Hematopoietic multipotent progenitor cell treated with erythropoietin and hydrocortisone succinate and interleukin-3 and kit ligand, for 6 days (in vitro differentiated cells): Measurements from ENCODE around the gene RRM2.

Source experiments
- DNase-seq: peaks from one replicate; pipeline ENCODE4 v3.0.0-alpha.2; 2015

Gene RRM2

GRCh38 chr2:10132996-10133647, 10.6 kb downstream of the RRM2 start:
- peak; percentile 68 for DNase-seq

DNA sequence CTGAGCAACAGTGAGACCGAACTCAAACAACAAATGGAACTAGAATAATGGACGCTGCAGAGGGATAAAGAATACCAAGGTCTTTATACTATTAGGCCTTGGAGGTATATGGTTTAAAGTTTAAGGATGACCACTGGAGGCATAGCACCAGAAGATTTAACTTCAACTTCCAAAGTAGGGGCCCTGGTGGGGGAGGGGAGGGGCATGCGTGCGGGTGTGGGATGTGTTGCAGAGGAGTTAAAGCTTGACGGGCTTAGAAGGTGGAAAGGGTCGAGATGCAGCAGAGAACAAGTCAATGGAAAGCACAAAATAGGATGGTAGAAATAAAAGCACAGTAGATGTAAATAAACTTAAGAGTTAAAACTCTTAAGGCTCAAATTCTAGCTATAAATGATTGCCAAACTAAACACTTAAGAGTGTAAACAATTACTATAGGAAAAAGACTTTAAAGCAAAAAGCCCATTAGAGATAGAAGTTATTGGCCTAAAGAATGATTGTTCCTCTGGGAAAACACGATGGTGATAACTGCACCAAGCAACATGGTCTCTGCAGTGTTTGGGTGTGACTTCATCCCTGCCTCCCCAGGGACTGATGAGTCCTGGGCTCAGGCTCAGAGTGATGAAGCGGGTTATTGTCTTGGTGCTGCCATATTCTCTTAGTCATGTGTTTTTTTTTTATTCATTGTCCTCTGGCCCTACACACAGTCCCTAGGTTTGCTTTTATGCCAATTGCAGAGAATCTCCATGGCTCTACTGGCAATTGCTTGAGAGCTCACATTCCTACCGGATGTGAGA, 13.0 kb downstream of the RRM2 start:
- peak; percentile 18 for DNase-seq

DNA sequence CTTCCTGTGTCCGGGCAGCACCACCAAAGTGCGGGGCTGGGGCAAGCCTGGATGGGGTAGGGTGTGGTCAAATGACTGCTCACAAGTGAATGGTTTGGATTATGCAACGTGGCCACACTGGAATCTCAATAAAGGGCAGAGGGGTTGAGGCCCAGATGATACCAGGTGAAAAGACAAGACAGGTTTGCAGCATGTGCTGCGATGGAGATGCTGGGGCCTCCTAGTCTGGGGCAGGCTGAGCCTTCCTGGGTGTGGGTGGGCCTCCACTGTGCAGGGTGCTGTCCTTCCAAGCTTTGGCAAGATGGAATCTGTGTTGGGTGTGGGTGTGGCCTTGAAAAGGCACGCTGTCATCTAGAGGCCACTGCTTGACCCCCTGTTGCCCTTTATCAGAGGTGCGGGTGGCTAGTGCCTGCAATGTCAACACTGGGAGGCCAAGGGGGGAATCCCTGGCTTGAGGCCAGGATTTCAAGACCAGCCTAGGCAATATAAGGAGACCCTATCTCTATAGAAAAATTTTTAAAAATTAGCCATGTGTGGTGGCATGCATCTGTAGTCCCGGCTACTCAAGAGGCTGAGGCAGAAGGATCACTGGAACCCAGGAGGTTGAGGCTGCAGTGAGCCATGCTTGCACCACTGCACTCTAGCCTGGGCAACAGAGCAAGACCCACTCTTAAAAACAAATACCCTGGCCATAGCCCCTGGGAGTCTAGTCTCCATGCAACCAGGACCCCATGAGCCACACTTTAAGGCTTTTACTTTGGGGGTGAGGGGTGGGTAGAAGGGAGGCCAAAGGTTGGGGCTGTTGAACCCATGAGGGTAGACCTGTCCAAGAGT, 13.8 kb downstream of the RRM2 start:
- peak; percentile 37 for DNase-seq

GRCh38 chr2:10137053-10137843, 14.7 kb downstream of the RRM2 start:
- peak; percentile 12 for DNase-seq

GRCh38 chr2:10139536-10139935, 17.0 kb downstream of the RRM2 start:
- DNase-seq: no peak

- DNase-seq: peak; percentile 8
Measured at GRCh38 chr2:10140841-10141610, 18.5 kb downstream of the RRM2 start.

- DNase-seq: peak; percentile 55
Measured at GRCh38 chr2:10141736-10142639, 19.4 kb downstream of the RRM2 start.

DNA sequence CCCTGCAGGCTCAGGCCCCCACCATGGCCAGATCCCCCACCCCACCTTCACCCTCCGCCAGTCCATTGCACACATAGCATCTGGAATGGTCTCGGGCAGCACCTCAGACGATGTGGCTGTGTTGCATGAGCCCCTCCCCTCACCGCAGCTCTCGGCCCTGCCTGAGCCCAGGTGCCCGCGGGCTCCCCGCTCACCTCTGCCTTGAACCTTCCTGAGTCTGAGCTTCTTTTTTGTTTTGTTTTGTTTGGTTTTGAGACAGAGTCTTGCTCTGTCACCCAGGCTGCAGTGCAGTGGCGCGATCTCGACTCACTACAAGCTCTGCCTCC, 20.1 kb downstream of the RRM2 start:
- DNase-seq: no peak

DNA sequence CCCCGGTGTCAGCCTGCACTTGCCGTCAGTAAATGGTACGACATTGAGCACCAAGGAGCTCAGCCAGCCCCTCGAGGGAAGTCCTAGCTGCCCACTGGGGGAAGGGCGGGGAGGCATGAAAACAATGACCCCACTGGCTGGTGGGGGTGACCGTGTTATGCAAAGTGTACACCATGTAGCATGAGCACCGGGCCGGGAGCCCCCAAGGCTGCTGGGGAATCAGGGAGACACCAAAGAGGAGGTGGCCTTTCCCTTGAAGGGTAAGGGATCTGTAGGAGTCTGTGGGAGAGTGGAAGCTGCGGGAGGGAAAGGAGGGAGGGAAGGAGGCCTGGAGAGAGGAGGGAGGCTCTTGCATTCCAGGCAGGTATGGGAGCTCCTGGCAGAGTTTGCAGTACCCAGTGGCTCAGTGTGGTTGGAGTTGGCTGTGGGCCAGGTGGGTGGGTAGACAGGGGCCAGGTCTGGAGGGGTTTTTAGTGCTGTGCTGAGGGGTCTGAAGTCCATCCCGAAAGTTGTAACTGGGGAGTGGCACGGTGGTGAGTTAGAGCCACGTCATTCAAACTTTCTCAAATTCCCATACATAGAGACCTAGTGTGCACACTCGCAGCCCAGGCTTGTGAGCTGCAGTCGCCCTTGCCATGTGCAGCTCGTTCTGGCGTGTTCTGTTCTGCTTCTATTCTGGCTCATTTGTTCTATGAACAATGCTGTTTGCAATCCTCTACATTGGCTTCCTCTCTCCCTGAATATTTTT, 22.4 kb downstream of the RRM2 start:
- no peak for DNase-seq

DNA sequence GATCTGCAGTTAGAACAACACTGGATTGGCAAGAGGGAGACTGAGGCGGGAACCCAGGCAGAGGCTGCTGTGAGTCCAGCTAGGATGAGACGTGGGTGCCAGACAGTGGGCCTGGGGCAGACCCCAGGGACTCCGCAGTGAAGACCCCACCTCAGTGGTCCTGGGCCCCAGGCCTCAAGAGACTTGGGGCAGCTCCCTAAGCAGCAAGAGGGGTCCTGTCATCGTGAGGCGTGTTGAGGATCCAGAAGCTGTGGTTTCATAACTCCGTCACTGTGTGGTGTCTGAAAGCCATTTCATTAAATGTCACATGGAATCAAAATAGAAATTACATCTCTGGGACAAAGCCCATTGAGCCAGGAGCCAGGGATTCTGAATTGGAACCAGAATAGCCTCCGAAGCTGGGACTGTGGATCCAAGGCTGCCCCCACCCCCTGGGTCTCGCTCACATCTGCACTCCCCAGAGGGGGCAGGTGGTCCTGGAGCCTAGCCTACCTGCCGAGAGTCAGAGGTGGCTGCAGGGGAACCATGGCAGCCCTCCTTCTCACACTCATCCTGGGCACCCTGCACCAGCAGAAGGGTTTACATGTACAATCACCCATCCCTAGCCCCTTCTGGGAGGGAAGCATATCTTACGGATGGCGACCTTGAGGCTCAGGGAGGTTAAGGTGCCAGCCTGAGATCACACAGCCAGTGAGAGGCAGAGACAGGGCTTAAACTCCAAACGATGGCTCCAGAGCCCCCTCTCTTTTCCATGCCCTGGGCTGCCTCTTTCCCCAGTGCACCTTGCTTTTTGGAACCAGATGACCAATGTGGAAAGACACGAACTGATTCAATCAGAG, 23.2 kb downstream of the RRM2 start:
- no peak for DNase-seq

DNA sequence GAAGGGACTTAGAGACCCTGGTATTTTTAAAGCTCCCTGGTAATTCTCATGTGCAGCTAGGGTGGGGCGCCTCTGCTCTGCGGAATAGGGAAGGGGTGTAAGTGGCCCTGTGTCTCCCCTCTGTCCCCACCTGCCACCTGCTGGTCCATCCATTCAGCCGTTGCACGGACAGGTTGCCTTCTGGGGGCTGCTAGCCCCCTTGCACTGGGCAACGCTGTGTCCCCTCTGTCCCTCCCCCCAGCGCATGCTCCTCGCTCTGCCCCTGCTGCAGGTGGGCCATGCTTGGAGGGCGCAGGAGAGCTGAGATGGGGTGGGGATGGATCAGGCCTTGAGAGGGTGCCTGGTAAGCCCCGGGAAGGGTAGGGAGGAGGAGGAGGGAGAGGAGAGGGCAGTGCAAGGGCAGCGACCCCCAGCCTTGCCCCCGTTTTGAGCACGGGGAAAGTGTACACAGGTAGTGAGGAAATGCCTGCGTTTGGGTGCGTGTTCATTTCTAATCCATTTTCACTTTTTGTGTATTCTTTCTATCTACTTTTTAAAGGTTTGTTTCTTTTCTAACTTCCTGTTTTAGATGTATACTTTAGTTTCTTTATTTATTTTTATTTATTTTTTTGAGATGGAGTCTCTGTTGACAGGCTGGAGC, 23.9 kb downstream of the RRM2 start:
- DNase-seq: no peak

- DNase-seq: peak; percentile 65
Measured at GRCh38 chr2:10147050-10147660, 24.6 kb downstream of the RRM2 start.

DNA sequence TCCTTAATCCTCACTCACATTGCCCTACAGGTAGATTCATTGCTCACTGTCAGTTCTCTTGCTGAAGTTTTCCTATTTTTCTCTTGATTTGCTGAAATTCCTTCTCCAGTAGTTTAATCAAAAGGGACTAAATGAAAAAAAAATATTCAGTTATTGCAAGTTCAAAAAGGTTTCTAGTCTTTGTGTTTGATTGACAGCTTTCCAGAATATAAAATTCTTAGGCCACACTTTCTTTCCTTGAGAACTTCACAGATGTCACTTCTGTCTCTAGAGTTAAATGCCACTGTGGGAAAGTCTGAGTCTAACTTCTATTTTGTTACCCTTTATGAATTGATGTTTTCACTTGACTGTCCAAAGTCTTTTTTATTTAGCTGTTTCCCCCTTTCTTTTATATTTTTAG, 25.7 kb downstream of the RRM2 start:
- no peak for DNase-seq

DNA sequence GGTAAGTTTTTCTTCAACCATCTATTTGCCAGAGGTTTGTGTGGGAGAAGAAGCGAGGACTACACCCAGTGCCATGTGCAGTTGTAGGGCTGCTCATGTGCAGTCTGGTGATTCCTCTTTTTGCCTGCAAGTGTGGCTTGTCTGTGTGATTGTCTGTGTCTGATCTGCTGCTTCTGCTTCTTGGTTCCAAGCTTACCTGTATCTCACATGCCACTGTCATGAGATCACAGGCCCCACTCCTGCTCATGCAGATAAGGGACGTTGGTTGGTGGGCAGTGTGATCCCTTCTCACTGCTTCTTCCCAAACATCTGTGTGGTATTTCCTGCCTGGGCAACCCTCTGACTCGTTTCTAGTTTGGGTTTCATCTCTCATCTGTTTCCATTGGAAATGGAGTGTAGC, 27.1 kb downstream of the RRM2 start:
- peak; percentile 40 for DNase-seq

- no peak for DNase-seq
Measured at GRCh38 chr2:10150436-10150835, 27.9 kb downstream of the RRM2 start.

GRCh38 chr2:10151462-10151861, 28.9 kb downstream of the RRM2 start:
- no peak for DNase-seq

GRCh38 chr2:10157293-10157692, 34.8 kb downstream of the RRM2 start:
- no peak for DNase-seq

- DNase-seq: no peak
Measured at GRCh38 chr2:10158681-10159080, 36.1 kb downstream of the RRM2 start.
